ENCODE measurements around the gene MON1A. TPM values are rescaled to one million over a fixed set of nuclear protein-coding genes. Genes with fewer than 3 reads are reported as not detected.

The MON1A gene
- total and polyA plus RNA-seq, 2 of the 8 experiments (the other 6 are each of a cell fraction or from before 2014, with no cell fraction given): 10.3 to 14.1 TPM

- Histone ChIP-seq H3K9me3 (ENCODE audit: insufficient read depth in 2 of 2, low read depth in 1 of 2, low read length in 1 of 2) (no peaks in the 10 kb centered on the region), H3K27me3 (replicated peaks in 1 of 4; ENCODE audit: control insufficient read depth in 3 of 4, extremely low read depth in 1 of 4, insufficient read depth in 3 of 4, low read length in 3 of 4) (peaks cover 0 to 7% (median 5%) of the 10 kb centered on the region in 4 experiments; a peak in 4 of 7 replicates), H4K91ac (replicated peaks; ENCODE audit: insufficient read length, low read length) (no peak overlapping the region), H2BK5ac (ENCODE audit: low read depth, low read length) (no peak overlapping the region), H2BK15ac (ENCODE audit: low read length) (no peak overlapping the region), H4K5ac (ENCODE audit: insufficient read length, low read depth, low read length) (no peak overlapping the region), H3K4me1 (replicated peaks in 1 of 4; ENCODE audit: control insufficient read depth in 3 of 4, insufficient read depth in 4 of 4, low read length in 3 of 4) (peaks cover 5 to 16% (median 10%) of the 10 kb centered on the region in 4 experiments), H4K20me1 (replicated peaks in 1 of 2; ENCODE audit: control insufficient read depth in 1 of 2, insufficient read depth in 2 of 2, low read length in 2 of 2) (peaks cover 0 to 7% of the 10 kb centered on the region in 2 experiments), H3K9ac (replicated peaks in 1 of 4; ENCODE audit: extremely low read depth in 1 of 4, low read depth in 3 of 4, low read length in 3 of 4) (no peak overlapping the region), H3K18ac (ENCODE audit: extremely low read depth, low read length) (no peak overlapping the region), H3K36me3 (ENCODE audit: control insufficient read depth in 2 of 4, insufficient read depth in 4 of 4, low read length in 3 of 4) (no peaks in the 10 kb centered on the region), H2BK120ac (replicated peaks; ENCODE audit: low read depth, low read length) (no peak overlapping the region), H3K4ac (replicated peaks; ENCODE audit: insufficient read length, low read depth, low read length) (no peak overlapping the region), H2AFZ (ENCODE audit: low read length) (no peak overlapping the region), H3K79me1 (ENCODE audit: low read depth, low read length) (no peaks in the 10 kb centered on the region), H4K8ac (ENCODE audit: extremely low read depth, insufficient read depth, low read length) (no peak overlapping the region), H2BK20ac (ENCODE audit: low read length) (no peak overlapping the region), H3K4me2 (ENCODE audit: insufficient read depth in 1 of 2, low read depth in 2 of 2, low read length in 2 of 2) (no peak overlapping the region), H2AK5ac (ENCODE audit: low read depth, low read length) (no peak overlapping the region), H3K56ac (replicated peaks; ENCODE audit: insufficient read length, low read depth, low read length) (no peak overlapping the region), H3K27ac (ENCODE audit: low read depth, low read length) (no peak overlapping the region), H3K23ac (ENCODE audit: insufficient read length) (no peak overlapping the region), H3K79me2 (ENCODE audit: control insufficient read depth in 1 of 2, insufficient read depth in 2 of 2, low read length in 2 of 2) (no peaks in the 10 kb centered on the region), H3K4me3 (ENCODE audit: extremely low read depth in 1 of 4, insufficient read depth in 2 of 4, low read depth in 3 of 4, low read length in 4 of 4) (no peak overlapping the region), H3K14ac (ENCODE audit: insufficient read length) (no peak overlapping the region), H3K23me2 (ENCODE audit: low read depth, low read length) (peaks cover 8% of the 10 kb centered on the region; the same call in 1 of the 2 replicates), H2BK12ac (ENCODE audit: low read depth, low read length) (no peak overlapping the region)
- ChIA-PET CTCF (ENCODE audit: partially characterized antibody) (interaction anchor here (1.0 to 4.1 kb wide), 9 partner anchors 8 to 113 kb away, joined by 3 to 24 read pairs (median 6); partner anchors contain the start of genes INKA1 and MON1A), POLR2A (ENCODE audit: partially characterized antibody) (interaction anchor here (1.0 to 2.3 kb wide), 3 partner anchors 10 to 782 kb away, joined by 3 to 7 read pairs (median 6); partner anchors contain the start of genes LAMB2 and RBM6)
- FAIRE-seq: no peak
- DNase-seq (ENCODE audit: low read depth in 1 of 2, low spot score in 2 of 2): no peak
- 93% methylated on average over 2 of the region's 2 CpGs; no CpG with 5 or more reads in 1 of the 2 experiments for WGBS, 2 experiments (ENCODE audit: extremely low coverage in 1 of 2, insufficient coverage in 1 of 2, insufficient read length in 1 of 2, insufficient replicate concordance in 2 of 2, low coverage in 1 of 2, low lambda C conversion rate in 2 of 2, missing lambda C conversion rate in 1 of 2)
- TF ChIP-seq BCL11A (IDR thresholded peaks at IDR 0.05; ENCODE audit: low read depth in 2 of 2, low read length in 2 of 2): no peak
- TF ChIP-seq SUZ12 (IDR thresholded peaks at IDR 0.05; ENCODE audit: low read length): no peak
- TF ChIP-seq BACH1 (IDR thresholded peaks at IDR 0.05; ENCODE audit: low read length): no peak
- no peak for TF ChIP-seq CTBP2 (IDR thresholded peaks at IDR 0.05; ENCODE audit: borderline replicate concordance, insufficient read depth, insufficient read length, low read length)
- TF ChIP-seq, protein P1, sequence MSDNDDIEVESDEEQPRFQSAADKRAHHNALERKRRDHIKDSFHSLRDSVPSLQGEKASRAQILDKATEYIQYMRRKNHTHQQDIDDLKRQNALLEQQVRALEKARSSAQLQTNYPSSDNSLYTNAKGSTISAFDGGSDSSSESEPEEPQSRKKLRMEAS (IDR thresholded peaks at IDR 0.05): no peak
- TF ChIP-seq, protein P2, sequence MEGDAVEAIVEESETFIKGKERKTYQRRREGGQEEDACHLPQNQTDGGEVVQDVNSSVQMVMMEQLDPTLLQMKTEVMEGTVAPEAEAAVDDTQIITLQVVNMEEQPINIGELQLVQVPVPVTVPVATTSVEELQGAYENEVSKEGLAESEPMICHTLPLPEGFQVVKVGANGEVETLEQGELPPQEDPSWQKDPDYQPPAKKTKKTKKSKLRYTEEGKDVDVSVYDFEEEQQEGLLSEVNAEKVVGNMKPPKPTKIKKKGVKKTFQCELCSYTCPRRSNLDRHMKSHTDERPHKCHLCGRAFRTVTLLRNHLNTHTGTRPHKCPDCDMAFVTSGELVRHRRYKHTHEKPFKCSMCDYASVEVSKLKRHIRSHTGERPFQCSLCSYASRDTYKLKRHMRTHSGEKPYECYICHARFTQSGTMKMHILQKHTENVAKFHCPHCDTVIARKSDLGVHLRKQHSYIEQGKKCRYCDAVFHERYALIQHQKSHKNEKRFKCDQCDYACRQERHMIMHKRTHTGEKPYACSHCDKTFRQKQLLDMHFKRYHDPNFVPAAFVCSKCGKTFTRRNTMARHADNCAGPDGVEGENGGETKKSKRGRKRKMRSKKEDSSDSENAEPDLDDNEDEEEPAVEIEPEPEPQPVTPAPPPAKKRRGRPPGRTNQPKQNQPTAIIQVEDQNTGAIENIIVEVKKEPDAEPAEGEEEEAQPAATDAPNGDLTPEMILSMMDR (IDR thresholded peaks at IDR 0.05; ENCODE audit: control extremely low read depth in 1 of 3, insufficient read depth in 1 of 3, low read depth in 1 of 3, low read length in 3 of 3): no peak
- TF ChIP-seq CHD1 (IDR thresholded peaks at IDR 0.05; ENCODE audit: low read depth, low read length): no peak
- no peak for TF ChIP-seq SP1 (IDR thresholded peaks at IDR 0.05; ENCODE audit: low read depth, low read length)
- no peak for TF ChIP-seq RXRA (IDR thresholded peaks at IDR 0.05; ENCODE audit: insufficient read depth, low read depth, low read length)
- no peak for TF ChIP-seq GABPA (IDR thresholded peaks at IDR 0.05; ENCODE audit: borderline replicate concordance, insufficient read depth, low read length)
- no peak for TF ChIP-seq SAP30 (IDR thresholded peaks at IDR 0.05; ENCODE audit: insufficient read depth, insufficient replicate concordance, low read length)
Measured at GRCh38 chr3:49914906-49915305, 14.7 kb downstream of the MON1A start.
